Measurements from ENCODE around the gene ERAP2.
"Not testable (repeated sequence)": the region's sequence is repeated elsewhere in the genome, so short reads cannot be mapped to it uniquely, and the experiment has no call there.

- not testable (repeated sequence) for TF ChIP-seq EZH2 (IDR thresholded peaks at IDR 0.05); POLR2AphosphoS5 (IDR thresholded peaks at IDR 0.05; ENCODE audit: borderline replicate concordance, low read depth, low read length); FOXP2 (optimal IDR thresholded peaks at IDR 0.05; ENCODE audit: control extremely low read depth, extremely low read length, insufficient read depth)
Measured at GRCh38 chr5:96876977-96877469, 723 bp downstream of the ERAP2 start.
